Astrocyte (in vitro differentiated cells and primary cell): ENCODE measurements around the gene IP6K2. TPM values are rescaled to one million over a fixed set of nuclear protein-coding genes. Genes with fewer than 3 reads are reported as not detected.

Source experiments
- DNase-seq: peaks from one replicate; pipeline ENCODE4 v3.0.0-alpha.2; 2010; ENCODE audit warnings: low read depth
- FAIRE-seq: peaks from 2 replicates; lab custom pipeline; 2011; peaks lifted over from hg19 to GRCh38; lab: Jason Lieb, UNC
- H2AFZ ChIP-seq: 2 replicates; pipeline ENCODE4 v1.6.0; 2012; ENCODE audit warnings: low read depth, low read length, inconsistent platforms
- H3K27ac ChIP-seq: 2 replicates; pipeline ENCODE4 v1.5.1; 2011; ENCODE audit warnings: low read depth, low read length, inconsistent platforms
- H3K27me3 ChIP-seq: 2 replicates; pipeline ENCODE4 v1.6.0; 2011; ENCODE audit warnings: low read length, inconsistent platforms; ENCODE audit not compliant: insufficient read depth
- H3K36me3 ChIP-seq: 2 replicates; pipeline ENCODE4 v1.5.1; 2011; ENCODE audit warnings: low read length, inconsistent platforms; ENCODE audit not compliant: insufficient read depth
- H3K4me1 ChIP-seq: 2 replicates; pipeline ENCODE4 v1.5.1; 2011; ENCODE audit warnings: low read length, inconsistent platforms; ENCODE audit not compliant: insufficient read depth
- H3K4me2 ChIP-seq: 2 replicates; pipeline ENCODE4 v1.6.0; 2012; ENCODE audit warnings: low read length, inconsistent platforms
- H3K4me3 ChIP-seq: 2 replicates; pipeline ENCODE4 v1.5.1; 2011; ENCODE audit warnings: low read depth, mild to moderate bottlenecking, low read length, inconsistent platforms; ENCODE audit not compliant: insufficient read depth
- H3K79me2 ChIP-seq: 2 replicates; pipeline ENCODE4 v1.6.0; 2012; ENCODE audit warnings: mild to moderate bottlenecking, low read length, inconsistent platforms; ENCODE audit not compliant: insufficient read depth
- H3K9ac ChIP-seq: 2 replicates; pipeline ENCODE4 v1.6.0; 2012; ENCODE audit warnings: mild to moderate bottlenecking, low read length, inconsistent platforms
- H3K9me3 ChIP-seq: 2 replicates; pipeline ENCODE4 v1.5.1; 2012; ENCODE audit warnings: low read depth, mild to moderate bottlenecking, low read length, inconsistent platforms; ENCODE audit not compliant: insufficient read depth
- H4K20me1 ChIP-seq: 2 replicates; pipeline ENCODE4 v1.6.0; 2012; ENCODE audit warnings: low read length, inconsistent platforms; ENCODE audit not compliant: insufficient read depth
- H3K27ac Mint-ChIP-seq: one replicate; pipeline ENCODE4 v1.8.0; 2021; ENCODE audit warnings: mild to moderate bottlenecking, mixed read lengths; ENCODE audit not compliant: unreplicated experiment
- H3K27me3 Mint-ChIP-seq: one replicate; pipeline ENCODE4 v1.8.0; 2021; ENCODE audit warnings: low read depth, mixed read lengths; ENCODE audit not compliant: unreplicated experiment
- H3K36me3 Mint-ChIP-seq: one replicate; pipeline ENCODE4 v1.8.0; 2021; ENCODE audit warnings: low read depth, mixed read lengths; ENCODE audit not compliant: unreplicated experiment
- H3K4me1 Mint-ChIP-seq: one replicate; pipeline ENCODE4 v1.8.0; 2021; ENCODE audit warnings: low read depth, mixed read lengths; ENCODE audit not compliant: unreplicated experiment
- H3K4me3 Mint-ChIP-seq: one replicate; pipeline ENCODE4 v1.8.0; 2021; ENCODE audit warnings: mild to moderate bottlenecking, moderate library complexity, mixed read lengths; ENCODE audit not compliant: unreplicated experiment
- H3K9me3 Mint-ChIP-seq: one replicate; pipeline ENCODE4 v1.8.0; 2021; ENCODE audit warnings: mild to moderate bottlenecking, mixed read lengths; ENCODE audit not compliant: unreplicated experiment
- EZH2 ChIP-seq: IDR thresholded peaks from 2 replicates; pipeline ENCODE4 v1.6.1; 2012; ENCODE audit warnings: mild to moderate bottlenecking, low read length, inconsistent platforms; ENCODE audit not compliant: insufficient read depth
- total RNA-seq: library from RNA; stranded (reverse); gene quantifications from 2 replicates; pipeline ENCODE4 v1.2.1, GENCODE V29; 2021
- TF ChIP-seq, protein P1 (sequence below): IDR thresholded peaks from 2 replicates; pipeline ENCODE4 v1.5.1; 2011; ENCODE audit warnings: low read depth, mild to moderate bottlenecking, inconsistent platforms, low read length, moderate library complexity; ENCODE audit not compliant: insufficient read depth

The IP6K2 gene
- total RNA-seq, 1 donor from 2014 or later: 104 TPM

DNA sequence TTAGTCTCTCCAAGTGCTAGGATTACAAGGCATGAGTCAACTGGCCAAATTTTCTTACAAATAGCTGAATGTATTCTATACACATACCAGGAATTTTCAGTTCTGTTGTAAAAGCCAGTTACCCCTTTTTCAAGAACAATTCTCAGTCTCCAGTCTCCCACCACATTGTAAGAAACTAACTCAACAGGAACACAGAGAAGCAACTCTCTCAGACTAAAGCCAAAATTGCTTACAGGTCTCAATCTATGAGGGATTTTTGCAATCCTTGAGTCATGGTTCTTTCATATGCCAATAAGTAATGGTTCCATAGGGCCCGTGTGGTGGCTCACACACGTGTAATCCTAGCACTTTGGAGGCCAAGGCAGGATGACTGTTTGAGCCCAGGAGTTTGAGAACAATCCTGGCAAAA is 8.5 kb downstream of the IP6K2 start:
- H3K27me3 ChIP-seq: no peaks in the 10 kb centered on the region
- peak overlapping the region; percentile 80 for H3K27ac Mint-ChIP-seq
- H3K9me3 ChIP-seq: no peaks in the 10 kb centered on the region
- no peaks in the 10 kb centered on the region for H3K27me3 Mint-ChIP-seq
- no peak for TF ChIP-seq EZH2
- TF ChIP-seq, protein P1, sequence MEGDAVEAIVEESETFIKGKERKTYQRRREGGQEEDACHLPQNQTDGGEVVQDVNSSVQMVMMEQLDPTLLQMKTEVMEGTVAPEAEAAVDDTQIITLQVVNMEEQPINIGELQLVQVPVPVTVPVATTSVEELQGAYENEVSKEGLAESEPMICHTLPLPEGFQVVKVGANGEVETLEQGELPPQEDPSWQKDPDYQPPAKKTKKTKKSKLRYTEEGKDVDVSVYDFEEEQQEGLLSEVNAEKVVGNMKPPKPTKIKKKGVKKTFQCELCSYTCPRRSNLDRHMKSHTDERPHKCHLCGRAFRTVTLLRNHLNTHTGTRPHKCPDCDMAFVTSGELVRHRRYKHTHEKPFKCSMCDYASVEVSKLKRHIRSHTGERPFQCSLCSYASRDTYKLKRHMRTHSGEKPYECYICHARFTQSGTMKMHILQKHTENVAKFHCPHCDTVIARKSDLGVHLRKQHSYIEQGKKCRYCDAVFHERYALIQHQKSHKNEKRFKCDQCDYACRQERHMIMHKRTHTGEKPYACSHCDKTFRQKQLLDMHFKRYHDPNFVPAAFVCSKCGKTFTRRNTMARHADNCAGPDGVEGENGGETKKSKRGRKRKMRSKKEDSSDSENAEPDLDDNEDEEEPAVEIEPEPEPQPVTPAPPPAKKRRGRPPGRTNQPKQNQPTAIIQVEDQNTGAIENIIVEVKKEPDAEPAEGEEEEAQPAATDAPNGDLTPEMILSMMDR: no peak
- H4K20me1 ChIP-seq: peaks cover 94% of the 10 kb centered on the region
- H2AFZ ChIP-seq: no peak overlapping the region
- H3K4me3 ChIP-seq: no peak overlapping the region
- peak; percentile 45 for DNase-seq
- H3K4me2 ChIP-seq: peak overlapping the region; percentile 36
- H3K27ac ChIP-seq: peak overlapping the region; percentile 44
- H3K9ac ChIP-seq: peak overlapping the region; percentile 10
- peaks cover 10% of the 10 kb centered on the region for H3K4me1 ChIP-seq
- peaks cover 12% of the 10 kb centered on the region for H3K36me3 Mint-ChIP-seq
- FAIRE-seq: no peak
- no peak overlapping the region for H3K4me3 Mint-ChIP-seq
- no peaks in the 10 kb centered on the region for H3K9me3 Mint-ChIP-seq
- H3K79me2 ChIP-seq: peaks cover 97% of the 10 kb centered on the region
- peaks cover 35% of the 10 kb centered on the region for H3K36me3 ChIP-seq
- H3K4me1 Mint-ChIP-seq: peaks cover 42% of the 10 kb centered on the region

DNA sequence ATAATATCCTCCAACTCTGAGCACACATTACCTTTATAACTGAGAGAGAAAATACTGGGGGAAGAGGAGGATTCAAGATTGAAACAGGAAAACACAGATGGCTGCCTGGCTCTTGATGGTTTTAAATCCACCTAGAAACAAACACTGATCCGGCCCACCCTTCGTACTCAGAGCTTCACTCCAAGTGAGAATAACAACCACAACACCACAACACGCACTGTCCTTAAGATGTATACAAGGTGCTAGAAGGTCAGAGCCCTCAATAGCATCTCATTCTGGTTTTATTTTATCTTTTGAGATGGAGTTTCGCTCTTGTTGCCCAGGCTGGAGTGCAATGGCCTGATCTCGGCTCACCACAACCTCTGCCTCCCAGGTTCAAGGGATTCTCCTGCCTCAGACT is 9.9 kb downstream of the IP6K2 start:
- Histone ChIP-seq H3K79me2 (peaks cover 98% of the 10 kb centered on the region), H3K9me3 (no peaks in the 10 kb centered on the region), H3K36me3 (peaks cover 31% of the 10 kb centered on the region), H3K4me1 (peaks cover 10% of the 10 kb centered on the region), H3K4me3 (no peak overlapping the region), H2AFZ (no peak overlapping the region), H3K27me3 (no peaks in the 10 kb centered on the region), H4K20me1 (peaks cover 95% of the 10 kb centered on the region), H3K9ac (no peak overlapping the region), H3K27ac (no peak overlapping the region), H3K4me2 (no peak overlapping the region)
- Mint-ChIP-seq H3K27me3 (no peaks in the 10 kb centered on the region), H3K27ac (peak overlapping the region; percentile 80), H3K4me3 (peak overlapping the region; percentile 6), H3K4me1 (peaks cover 39% of the 10 kb centered on the region), H3K36me3 (peaks cover 18% of the 10 kb centered on the region), H3K9me3 (no peaks in the 10 kb centered on the region)
- no peak for FAIRE-seq
- DNase-seq: no peak
- TF ChIP-seq, protein P1: no peak

DNA sequence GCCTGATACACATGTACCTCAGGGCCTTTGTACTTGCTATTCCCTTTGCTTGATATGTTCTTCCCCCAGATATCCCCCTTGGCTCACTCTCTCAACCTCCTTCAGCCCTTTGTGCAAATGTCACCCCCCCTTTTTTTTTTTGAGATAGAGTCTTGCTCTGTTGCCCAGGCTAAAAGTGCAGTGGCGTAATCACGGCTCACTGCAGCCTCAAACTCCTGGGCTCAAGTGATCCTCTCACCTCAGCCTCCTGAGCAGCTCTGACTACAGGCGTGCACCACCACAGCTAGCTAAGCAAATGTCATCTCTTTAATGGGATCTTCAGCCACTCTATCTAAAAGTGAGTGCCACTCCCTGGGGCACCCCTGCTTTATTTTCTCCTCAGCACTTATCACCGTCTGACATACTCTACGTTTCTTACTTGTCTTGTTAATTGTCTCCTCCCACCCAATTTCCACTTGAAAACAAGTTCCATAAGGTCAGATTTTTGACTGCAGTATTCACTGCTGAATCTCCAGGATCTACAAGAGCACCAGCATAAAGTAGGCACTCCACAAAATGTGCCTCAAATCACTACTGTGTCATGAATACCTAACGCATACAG is 14.6 kb downstream of the IP6K2 start:
- TF ChIP-seq, protein P1: no peak
- TF ChIP-seq EZH2: no peak
- Mint-ChIP-seq H3K4me3 (peak overlapping the region; percentile 12), H3K27me3 (no peaks in the 10 kb centered on the region), H3K27ac (no peak overlapping the region), H3K9me3 (no peaks in the 10 kb centered on the region), H3K4me1 (peaks cover 10% of the 10 kb centered on the region), H3K36me3 (peaks cover 16% of the 10 kb centered on the region)
- no peaks in the 10 kb centered on the region for H3K9me3 ChIP-seq
- H3K4me3 ChIP-seq: no peak overlapping the region
- peaks cover 98% of the 10 kb centered on the region for H4K20me1 ChIP-seq
- no peak overlapping the region for H2AFZ ChIP-seq
- no peaks in the 10 kb centered on the region for H3K27me3 ChIP-seq
- H3K9ac ChIP-seq: no peak overlapping the region
- DNase-seq (no peak), FAIRE-seq (no peak)
- no peak overlapping the region for H3K4me2 ChIP-seq
- peaks cover 23% of the 10 kb centered on the region for H3K36me3 ChIP-seq
- no peak overlapping the region for H3K27ac ChIP-seq
- peaks cover 98% of the 10 kb centered on the region for H3K79me2 ChIP-seq
- peaks cover 11% of the 10 kb centered on the region for H3K4me1 ChIP-seq
